Erythroblast (primary cell): ENCODE results near the gene SMIM33.

ENCODE experiments used
- GATA1 ChIP-seq: IDR thresholded peaks from 2 replicates; pipeline ENCODE4 v1.6.1; 2011; ENCODE audit warnings: low read depth, mild to moderate bottlenecking, control low read depth, low read length, moderate library complexity
- POLR2A ChIP-seq: IDR thresholded peaks from 2 replicates; pipeline ENCODE4 v1.6.1; 2011; ENCODE audit warnings: mild to moderate bottlenecking, low read length

DNA sequence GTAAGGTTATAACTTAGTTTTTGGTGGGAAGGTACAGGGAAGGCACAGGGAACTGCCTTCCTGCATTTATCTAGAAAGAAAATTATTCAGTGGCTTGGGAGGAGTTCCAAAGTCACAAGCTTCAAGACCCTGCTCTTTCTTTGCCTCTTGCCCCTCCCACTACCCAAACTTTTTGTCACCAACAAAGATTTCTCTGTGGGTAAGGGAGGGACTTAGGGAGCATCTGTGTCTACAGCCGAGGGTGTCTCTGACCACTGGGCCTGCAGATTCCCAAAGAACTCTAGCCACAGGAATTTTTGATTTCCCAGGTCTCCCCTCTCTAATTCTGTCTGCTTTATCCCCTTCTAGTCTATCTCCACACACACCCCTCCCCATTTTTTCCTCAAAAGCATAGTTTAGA, 10.3 kb upstream of the SMIM33 start:
- TF ChIP-seq POLR2A: no peak
- TF ChIP-seq GATA1: no peak
